IMR-90 (cell line): ENCODE data around the gene GPRC5B. TPM values are rescaled to one million over a fixed set of nuclear protein-coding genes. Genes with fewer than 3 reads are reported as not detected.

Experiments
- ATAC-seq: fragments of 200-7000 bp; cut with Tn5 transposase; 2 replicates; pipeline ENCODE4 v1.9.1; 2020; ENCODE audit warnings: low read depth, mild to moderate bottlenecking, moderate library complexity
- BruUV-seq: library from RNA; stranded (reverse); fragments of 400-500 nt; replicated peaks from 2 replicates; lab custom pipeline; 2021; lab: Mats Ljungman, UMichigan
- CTCF ChIA-PET: fragments of 300-600 bp; formaldehyde crosslinking; extraction: SDS; loops from one replicate; lab custom pipeline; 2021; ENCODE audit warnings: antibody characterized with exemption; lab: Yijun Ruan, JAX
- POLR2A ChIA-PET: fragments of 300-600 bp; sonication (Branson Sonifier 250); formaldehyde crosslinking; loops from one replicate; lab custom pipeline; 2022; ENCODE audit warnings: antibody characterized with exemption; ENCODE audit not compliant: unreplicated experiment; lab: Charles Lee
- DNase-seq: peaks from one replicate; pipeline ENCODE4 v3.0.0; 2013
- H2AFZ ChIP-seq: replicated peaks from 2 replicates; pipeline ENCODE3; 2013; ENCODE audit warnings: low read length, mild to moderate bottlenecking; ENCODE audit not compliant: poor library complexity
- H2AK5ac ChIP-seq: 2 replicates; pipeline ENCODE4 v1.6.1; 2013; ENCODE audit warnings: low read depth, low read length, inconsistent platforms
- H2AK9ac ChIP-seq: replicated peaks from 2 replicates; pipeline ENCODE3; 2013; ENCODE audit warnings: mild to moderate bottlenecking, low read depth, low read length, moderate library complexity; ENCODE audit not compliant: poor library complexity
- H2BK120ac ChIP-seq: 2 replicates; pipeline ENCODE4 v1.6.1; 2013; ENCODE audit warnings: low read depth, low read length, inconsistent platforms
- H2BK15ac ChIP-seq: 3 replicates; pipeline ENCODE4 v1.6.1; 2013; ENCODE audit warnings: low read depth, low read length, inconsistent platforms
- H2BK20ac ChIP-seq: 2 replicates; pipeline ENCODE4 v1.6.1; 2013; ENCODE audit warnings: low read depth, mild to moderate bottlenecking, inconsistent platforms, low read length, moderate library complexity
- H2BK5ac ChIP-seq: 2 replicates; pipeline ENCODE4 v1.6.1; 2013; ENCODE audit warnings: mild to moderate bottlenecking, low read depth, low read length, inconsistent platforms; ENCODE audit not compliant: poor library complexity, severe bottlenecking
- H3K14ac ChIP-seq: replicated peaks from 2 replicates; pipeline ENCODE4 v1.6.1; 2013; ENCODE audit warnings: low read depth, low read length, inconsistent platforms
- H3K18ac ChIP-seq: 2 replicates; pipeline ENCODE4 v1.6.1; 2013; ENCODE audit warnings: low read depth, low read length, control low read depth
- H3K23ac ChIP-seq: 2 replicates; pipeline ENCODE4 v1.6.1; 2013; ENCODE audit warnings: low read depth, low read length, inconsistent platforms
- H3K27ac ChIP-seq: 2 replicates; pipeline ENCODE4 v1.5.1; 2013; ENCODE audit warnings: mild to moderate bottlenecking, control low read depth, low read length; ENCODE audit not compliant: insufficient read depth
- H3K27me3 ChIP-seq: 2 replicates; pipeline ENCODE4 v1.6.1; 2013; ENCODE audit warnings: low read length; ENCODE audit not compliant: control insufficient read depth, insufficient read depth
- H3K36me3 ChIP-seq: 2 replicates; pipeline ENCODE4 v1.6.1; 2013; ENCODE audit warnings: low read length, mixed read lengths; ENCODE audit not compliant: control insufficient read depth, insufficient read depth
- H3K4ac ChIP-seq: 2 replicates; pipeline ENCODE4 v1.6.1; 2013; ENCODE audit warnings: low read depth, low read length, inconsistent platforms
- H3K4me1 ChIP-seq: 2 replicates; pipeline ENCODE4 v1.6.1; 2013; ENCODE audit warnings: low read length, mixed read lengths; ENCODE audit not compliant: control insufficient read depth, insufficient read depth
- H3K4me2 ChIP-seq: 2 replicates; pipeline ENCODE4 v1.6.1; 2013; ENCODE audit warnings: low read depth, mild to moderate bottlenecking, control low read depth, low read length, moderate library complexity
- H3K4me3 ChIP-seq: 2 replicates; pipeline ENCODE4 v1.5.1; 2013; ENCODE audit warnings: low read depth, mild to moderate bottlenecking, control low read depth, low read length, moderate library complexity; ENCODE audit not compliant: insufficient read depth
- H3K56ac ChIP-seq: 2 replicates; pipeline ENCODE4 v1.6.1; 2013; ENCODE audit warnings: low read length, inconsistent platforms; ENCODE audit not compliant: insufficient read depth; ENCODE audit errors: extremely low read depth
- H3K79me1 ChIP-seq, 2 experiments: 2 replicates each; pipeline ENCODE4 v1.6.1; 2013; ENCODE audit warnings: low read length in 2 of 2, inconsistent platforms in 1 of 2, low read depth in 1 of 2
- H3K9ac ChIP-seq: 2 replicates; pipeline ENCODE4 v1.6.1; 2013; ENCODE audit warnings: low read depth, low read length, control low read depth
- H3K9me1 ChIP-seq: 2 replicates; pipeline ENCODE4 v1.6.1; 2013; ENCODE audit warnings: low read length, inconsistent platforms; ENCODE audit not compliant: insufficient read depth
- H3K9me3 ChIP-seq: 2 replicates; pipeline ENCODE4 v1.6.1; 2013; ENCODE audit warnings: low read length; ENCODE audit not compliant: control insufficient read depth, insufficient read depth
- H4K20me1 ChIP-seq: 2 replicates; pipeline ENCODE4 v1.6.1; 2013; ENCODE audit warnings: low read length, inconsistent platforms; ENCODE audit not compliant: insufficient read depth
- H4K5ac ChIP-seq: 2 replicates; pipeline ENCODE4 v1.6.1; 2013; ENCODE audit warnings: mild to moderate bottlenecking, low read depth, low read length, control low read depth
- H4K8ac ChIP-seq, 2 experiments: 2 replicates each; pipeline ENCODE4 v1.6.1; 2013; ENCODE audit warnings: low read depth in 2 of 2, low read length in 2 of 2, control low read depth in 1 of 2, inconsistent platforms in 1 of 2
- H4K91ac ChIP-seq: 2 replicates; pipeline ENCODE4 v1.6.1; 2013; ENCODE audit warnings: low read depth, low read length, inconsistent platforms; ENCODE audit not compliant: insufficient read depth
- CEBPB ChIP-seq: IDR thresholded peaks from 2 replicates; pipeline ENCODE4 v1.6.1; 2012; ENCODE audit warnings: low read depth, low read length, improper control_type of control experiment
- MAFK ChIP-seq: IDR thresholded peaks from 2 replicates; pipeline ENCODE4 v1.6.1; 2012; ENCODE audit warnings: low read depth, low read length, improper control_type of control experiment
- MXI1 ChIP-seq: IDR thresholded peaks from 2 replicates; pipeline ENCODE4 v1.6.1; 2012; ENCODE audit warnings: low read depth, mild to moderate bottlenecking, low read length, moderate library complexity, borderline replicate concordance
- RAD21 ChIP-seq: IDR thresholded peaks from 2 replicates; pipeline ENCODE4 v1.6.1; 2012; ENCODE audit warnings: low read length, improper control_type of control experiment
- SMC3 ChIP-seq: fragments of 150-350 bp; IDR thresholded peaks from 2 replicates; pipeline ENCODE4 v1.6.1; 2016; ENCODE audit warnings: low read depth, mild to moderate bottlenecking, antibody characterized with exemption, low read length, moderate library complexity
- WGBS, 2 experiments: methylation state at CpG; one replicate each; pipeline versions ENCODE4 v1.1.5 to v1.1.7; 2013; ENCODE audit warnings: missing lambda C conversion rate in 2 of 2; ENCODE audit not compliant: insufficient read length in 1 of 2; ENCODE audit errors: extremely low coverage in 2 of 2; 5-methylcytosine and 5-hydroxymethylcytosine counted together
- dilution Hi-C: fragments of 300-500 bp; cut with HindIII; formaldehyde crosslinking; loops from one replicate; pipeline ENCODE4 v1.14.3; 2018; ENCODE audit warnings: low sequenced_read_pairs; ENCODE audit not compliant: unreplicated experiment
- in situ Hi-C: fragments of 300-500 bp; cut with MboI; formaldehyde crosslinking; loops from 3 replicates; pipeline ENCODE4 v1.14.3; 2019; ENCODE audit warnings: low sequenced_read_pairs, inconsistent platforms, mixed read lengths
- intact Hi-C: fragments of 100-400 bp; cut with micrococcal nuclease; formaldehyde crosslinking; loops from 2 replicates; pipeline ENCODE4 v1.10.0; 2022
- polyA plus RNA-seq, 3 experiments: library from polyadenylated mRNA; depleted of rRNA; stranded (reverse); fragments of >200 nt; gene quantifications; 2 replicates each; pipeline ENCODE4 v1.2.3, GENCODE V29; 2012; ENCODE audit warnings: low replicate concordance in 1 of 3
- total RNA-seq: library from RNA; depleted of rRNA; stranded (reverse); fragments of >200 nt; gene quantifications from 2 replicates; pipeline ENCODE4 v1.2.3, GENCODE V29; 2012

The GPRC5B gene
- total and polyA plus RNA-seq, 2 of the 4 experiments (the other 2 are of a cell fraction) = 2.5 to 8.5 TPM

GRCh38 chr16:19824216-19824615 lies 60.4 kb downstream of the GPRC5B start:
- Histone ChIP-seq H3K79me1 (no peaks in the 10 kb centered on the region), H3K56ac (no peak overlapping the region), H3K27me3 (no peaks in the 10 kb centered on the region), H4K91ac (no peak overlapping the region), H3K9me1 (no peaks in the 10 kb centered on the region; the same call in 1 of the 2 replicates), H4K20me1 (no peaks in the 10 kb centered on the region), H2BK120ac (no peak overlapping the region), H3K27ac (no peak overlapping the region), H4K8ac (no peak overlapping the region), H2BK5ac (no peak overlapping the region), H3K18ac (no peak overlapping the region), H3K4me2 (no peak overlapping the region), H2BK20ac (no peak overlapping the region), H3K9ac (no peak overlapping the region), H3K4ac (no peak overlapping the region), H2AK9ac (no peak overlapping the region), H3K4me1 (peaks cover 8% of the 10 kb centered on the region), H2BK15ac (no peak overlapping the region), H3K9me3 (no peaks in the 10 kb centered on the region), H2AFZ (no peak overlapping the region), H2AK5ac (no peak overlapping the region), H3K23ac (no peak overlapping the region), H3K36me3 (no peaks in the 10 kb centered on the region), H3K14ac (no peak overlapping the region), H4K5ac (no peak overlapping the region), H3K4me3 (no peak overlapping the region)
- ATAC-seq = no peak
- CTCF ChIA-PET = no interaction called here
- WGBS, 2 experiments = no CpG with 5 or more reads among the region's 5 CpGs
- TF ChIP-seq SMC3 (no peak), MXI1 (no peak), CEBPB (no peak), MAFK (no peak), RAD21 (no peak)
- DNase-seq = no peak
- intact Hi-C loops (no loop called here), dilution Hi-C loops (no loop called here), in situ Hi-C loops (no loop called here)
- POLR2A ChIA-PET = no interaction called here
- no TSS peak for BruUV-seq
